Measurements from ENCODE around the gene PISD. TPM values are rescaled to one million over a fixed set of nuclear protein-coding genes. Genes with fewer than 3 reads are reported as not detected.

PISD gene
- total and polyA plus RNA-seq, 9 of the 15 experiments (the other 6 are each of a cell fraction or from before 2014, with no cell fraction given), result 24.5 to 65.9 (median 36.6) TPM

GRCh38 chr22:31631436-31631835 is 30.6 kb downstream of the PISD start:
- ATAC-seq, result no peak
- Histone ChIP-seq H3K9ac (ENCODE audit: insufficient read depth in 1 of 2, low read depth in 2 of 2, low read length in 2 of 2) (peak overlapping the region; percentile 89 to 94; a peak in 3 of 4 replicates), H3K79me2 (ENCODE audit: control insufficient read depth, insufficient read depth, low read length) (peaks cover 69% of the 10 kb centered on the region), H3K27ac (ENCODE audit: extremely low read depth, low read depth, low read length) (peak overlapping the region; percentile 87), H3K27me3 (ENCODE audit: control insufficient read depth in 2 of 2, insufficient read depth in 2 of 2, low read length in 2 of 2) (no peaks in the 10 kb centered on the region), H3K9me3 (replicated peaks; ENCODE audit: control insufficient read depth, insufficient read depth, low read depth, low read length) (no peaks in the 10 kb centered on the region), H3K4me1 (replicated peaks in 1 of 2; ENCODE audit: control insufficient read depth in 2 of 2, insufficient read depth in 2 of 2, low read length in 2 of 2) (peaks cover 33 to 45% of the 10 kb centered on the region in 2 experiments; a peak in 4 of 5 replicates), H2AFZ (ENCODE audit: low read depth, low read length) (no peak overlapping the region), H3K4me3 (peak overlapping the region; percentile 82), H3K36me3 (ENCODE audit: control insufficient read depth, insufficient read depth, low read length) (peaks cover 23% of the 10 kb centered on the region; the same call in 2 of the 3 replicates), H3K9me1 (ENCODE audit: control insufficient read depth, insufficient read depth, low read length) (no peaks in the 10 kb centered on the region), H4K20me1 (replicated peaks; ENCODE audit: control insufficient read depth, insufficient read depth, low read length) (no peaks in the 10 kb centered on the region), H3K4me2 (ENCODE audit: insufficient read depth, low read length) (peak overlapping the region; percentile 84)
- in situ Hi-C loops (cut with MboI) (loop anchor here (5.0 kb wide), 1 partner anchor 69 kb away; no protein-coding TSS in a partner anchor), intact Hi-C loops (cut with micrococcal nuclease) (loop anchor here (2.0 kb wide), 1 partner anchor 141 kb away; no protein-coding TSS in a partner anchor)
- CTCF ChIA-PET (ENCODE audit: low intra/inter-chr PET ratio), result interaction anchor here (0.6 kb wide), 1 partner anchor 70 kb away, joined by 3 read pairs; no protein-coding TSS in a partner anchor
- TF ChIP-seq IRF2 (CRISPR knock-in tag; IDR thresholded peaks at IDR 0.05) (no peak), MED1 (CRISPR knock-in tag; IDR thresholded peaks at IDR 0.05; ENCODE audit: borderline replicate concordance) (no peak), ETV5 (CRISPR knock-in tag; IDR thresholded peaks at IDR 0.05; ENCODE audit: low read depth) (no peak), ZNF764 (CRISPR knock-in tag; IDR thresholded peaks at IDR 0.05; ENCODE audit: low read depth) (no peak), ZNF175 (CRISPR knock-in tag; IDR thresholded peaks at IDR 0.05; ENCODE audit: low read depth) (no peak), SAP30 (IDR thresholded peaks at IDR 0.05; ENCODE audit: borderline replicate concordance, insufficient read depth, low read depth, low read length, poor library complexity, severe bottlenecking) (no peak), HNRNPK (IDR thresholded peaks at IDR 0.05; ENCODE audit: low read depth, low read length, poor library complexity, severe bottlenecking) (no peak), CAMTA2 (CRISPR knock-in tag; conservative IDR thresholded peaks at IDR 0.05) (no peak), SMARCE1 (IDR thresholded peaks at IDR 0.05) (no peak), C11orf30 (IDR thresholded peaks at IDR 0.05; ENCODE audit: low read depth) (no peak), ESRRB (CRISPR knock-in tag; IDR thresholded peaks at IDR 0.05; ENCODE audit: borderline replicate concordance) (no peak)
- no peak for FAIRE-seq
- DNase-seq (ENCODE audit: extremely low read depth in 1 of 4, low spot score in 3 of 4), result no peak
- no TSS peak for BruUV-seq (replicated peaks)
- POLR2A ChIA-PET, result interaction anchor here (0.8 to 1.7 kb wide), 5 partner anchors 28 to 170 kb away, joined by 3 to 14 read pairs (median 4); partner anchors contain the start of gene PISD
- WGBS (ENCODE audit: insufficient coverage, low coverage, missing lambda C conversion rate), result 73% methylated on average over 4 of the region's 9 CpGs
